ENCODE results near the gene MTNR1A.

DNA sequence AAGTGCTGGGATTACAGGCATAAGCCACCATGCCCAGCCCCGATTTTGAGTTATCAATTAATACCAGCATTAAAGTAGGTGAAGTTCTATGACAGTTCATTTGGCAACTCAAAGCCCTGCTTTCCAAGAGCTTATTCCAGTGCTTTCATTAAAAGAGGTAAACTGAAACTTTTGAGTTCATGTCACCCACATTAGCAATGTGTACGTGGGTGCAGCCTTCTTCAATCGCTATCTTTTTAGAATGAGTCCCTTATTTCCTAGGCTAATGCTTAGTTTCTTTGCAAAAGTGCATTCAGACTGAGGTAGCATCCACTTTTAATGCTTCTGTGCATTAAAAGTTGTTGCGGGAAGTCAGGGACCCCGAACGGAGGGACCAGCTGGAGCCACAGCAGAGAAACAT lies 26.1 kb upstream of the MTNR1A start:
- TF ChIP-seq, protein P1, sequence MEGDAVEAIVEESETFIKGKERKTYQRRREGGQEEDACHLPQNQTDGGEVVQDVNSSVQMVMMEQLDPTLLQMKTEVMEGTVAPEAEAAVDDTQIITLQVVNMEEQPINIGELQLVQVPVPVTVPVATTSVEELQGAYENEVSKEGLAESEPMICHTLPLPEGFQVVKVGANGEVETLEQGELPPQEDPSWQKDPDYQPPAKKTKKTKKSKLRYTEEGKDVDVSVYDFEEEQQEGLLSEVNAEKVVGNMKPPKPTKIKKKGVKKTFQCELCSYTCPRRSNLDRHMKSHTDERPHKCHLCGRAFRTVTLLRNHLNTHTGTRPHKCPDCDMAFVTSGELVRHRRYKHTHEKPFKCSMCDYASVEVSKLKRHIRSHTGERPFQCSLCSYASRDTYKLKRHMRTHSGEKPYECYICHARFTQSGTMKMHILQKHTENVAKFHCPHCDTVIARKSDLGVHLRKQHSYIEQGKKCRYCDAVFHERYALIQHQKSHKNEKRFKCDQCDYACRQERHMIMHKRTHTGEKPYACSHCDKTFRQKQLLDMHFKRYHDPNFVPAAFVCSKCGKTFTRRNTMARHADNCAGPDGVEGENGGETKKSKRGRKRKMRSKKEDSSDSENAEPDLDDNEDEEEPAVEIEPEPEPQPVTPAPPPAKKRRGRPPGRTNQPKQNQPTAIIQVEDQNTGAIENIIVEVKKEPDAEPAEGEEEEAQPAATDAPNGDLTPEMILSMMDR (IDR thresholded peaks at IDR 0.05) = no peak
- no peak for TF ChIP-seq POLR2A (IDR thresholded peaks at IDR 0.05)

All from prostate gland (tissue), 2 donors.